ENCODE data around the gene KCTD11.

KCTD11 gene

GRCh38 chr17:7351665-7352502, at the start of gene KCTD11:
KCTD11 (plus strand) TSS chr17:7352162.
- DNase-seq (ENCODE audit: low spot score): peak; percentile 86

- no peak for DNase-seq (ENCODE audit: low spot score)
These were observed 47.8 kb upstream of the KCTD11 start for GRCh38 chr17:7304179-7304578.

- peak; percentile 100 for DNase-seq (ENCODE audit: low spot score)
These were observed 44.9 kb upstream of the KCTD11 start, which contains the start of gene EIF5A for GRCh38 chr17:7306911-7307685. EIF5A (plus strand) TSS chr17:7307628; CDS start chr17:7309636, 2,008 bp downstream.

GRCh38 chr17:7307686-7308624, 44.0 kb upstream of the KCTD11 start:
- peak; percentile 77 for DNase-seq (ENCODE audit: low spot score)

- DNase-seq (ENCODE audit: low spot score): peak; percentile 91
These were observed 43.1 kb upstream of the KCTD11 start for GRCh38 chr17:7308625-7309433.

GRCh38 chr17:7309628-7310027, 42.3 kb upstream of the KCTD11 start:
- no peak for DNase-seq (ENCODE audit: low spot score)

GRCh38 chr17:7311110-7311705, 40.8 kb upstream of the KCTD11 start:
- DNase-seq (ENCODE audit: low spot score): no peak

- no peak for DNase-seq (ENCODE audit: low spot score)
These were observed 39.4 kb upstream of the KCTD11 start for GRCh38 chr17:7312432-7313087.

- DNase-seq (ENCODE audit: low spot score): no peak
These were observed 38.7 kb upstream of the KCTD11 start for GRCh38 chr17:7313088-7313889.

- DNase-seq (ENCODE audit: low spot score): no peak
These were observed 37.9 kb upstream of the KCTD11 start for GRCh38 chr17:7313890-7314718.

- peak; percentile 89 for DNase-seq (ENCODE audit: low spot score)
These were observed 37.0 kb upstream of the KCTD11 start, which contains the start of gene GPS2 for GRCh38 chr17:7314719-7315569. GPS2 (minus strand) TSS chr17:7315360; CDS start chr17:7315052, 308 bp downstream.

GRCh38 chr17:7315570-7316235, 36.3 kb upstream of the KCTD11 start:
- no peak for DNase-seq (ENCODE audit: low spot score)

GRCh38 chr17:7317161-7317803, 34.7 kb upstream of the KCTD11 start:
- no peak for DNase-seq (ENCODE audit: low spot score)

- no peak for DNase-seq (ENCODE audit: low spot score)
These were observed 33.7 kb upstream of the KCTD11 start for GRCh38 chr17:7318121-7318860.

GRCh38 chr17:7321466-7321865, 30.5 kb upstream of the KCTD11 start:
- no peak for DNase-seq (ENCODE audit: low spot score)

All from hematopoietic multipotent progenitor cell treated with erythropoietin and hydrocortisone succinate and interleukin-3 and kit ligand, for 17 days (in vitro differentiated cells).